ENCODE data around the gene GSTO1.

Gene GSTO1

GRCh38 chr10:104301907-104302690 lies 47.4 kb downstream of the GSTO1 start:
- in situ Hi-C loops (cut with MboI; ENCODE audit: low sequenced_read_pairs): no loop called here

GRCh38 chr10:104303594-104304355 lies 49.1 kb downstream of the GSTO1 start:
- in situ Hi-C loops (cut with MboI; ENCODE audit: low sequenced_read_pairs): no loop called here

GRCh38 chr10:104304356-104304745 lies 49.7 kb downstream of the GSTO1 start:
- in situ Hi-C loops (cut with MboI; ENCODE audit: low sequenced_read_pairs): no loop called here

- in situ Hi-C loops (cut with MboI; ENCODE audit: low sequenced_read_pairs): no loop called here
These were observed 50.2 kb downstream of the GSTO1 start for GRCh38 chr10:104304927-104305326.

DNA sequence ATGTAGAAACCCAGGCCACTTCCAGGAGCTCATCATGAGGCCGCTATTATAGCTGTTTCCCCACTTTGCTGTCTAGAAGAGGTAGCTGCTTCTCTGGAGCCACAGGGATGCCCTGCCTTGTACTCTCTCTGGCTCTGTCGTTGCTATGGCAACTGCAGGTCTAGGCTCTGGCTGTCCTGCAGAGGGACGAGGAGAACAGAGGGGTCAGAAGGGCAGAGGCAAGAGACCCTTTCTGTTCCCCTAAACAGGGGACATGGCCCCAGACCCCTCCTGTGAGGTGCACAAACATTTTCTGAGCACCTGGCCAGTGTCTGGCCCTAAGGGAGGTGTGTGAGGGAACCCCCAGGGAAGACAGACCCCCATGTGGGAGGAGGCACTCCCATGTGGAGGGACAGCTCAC lies 52.2 kb downstream of the GSTO1 start:
- in situ Hi-C loops (cut with MboI; ENCODE audit: low sequenced_read_pairs): no loop called here

GRCh38 chr10:104307576-104308438 lies 53.1 kb downstream of the GSTO1 start:
- in situ Hi-C loops (cut with MboI; ENCODE audit: low sequenced_read_pairs): no loop called here

DNA sequence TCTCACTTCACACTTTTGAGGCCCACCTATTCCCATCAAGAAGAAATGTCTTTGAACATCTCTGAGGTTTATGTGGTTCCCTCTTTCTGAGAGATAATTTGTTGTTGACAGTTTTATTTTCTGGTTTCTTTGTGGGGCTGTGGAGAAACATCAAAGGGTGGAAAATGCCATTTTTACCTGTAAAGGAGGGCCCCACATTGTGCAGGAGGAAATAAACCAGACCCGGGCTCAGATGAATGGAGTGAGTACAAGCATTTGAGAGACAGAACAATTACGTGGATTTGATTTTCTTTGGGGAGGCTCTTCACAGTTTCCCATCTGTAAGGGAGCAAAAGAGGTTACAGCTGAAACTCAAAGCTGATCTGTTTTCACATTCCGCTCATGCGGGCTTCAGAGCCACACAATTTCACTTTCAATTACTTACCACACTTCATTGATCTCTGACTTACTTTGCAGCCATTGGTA lies 53.8 kb downstream of the GSTO1 start:
- in situ Hi-C loops (cut with MboI; ENCODE audit: low sequenced_read_pairs): no loop called here

DNA sequence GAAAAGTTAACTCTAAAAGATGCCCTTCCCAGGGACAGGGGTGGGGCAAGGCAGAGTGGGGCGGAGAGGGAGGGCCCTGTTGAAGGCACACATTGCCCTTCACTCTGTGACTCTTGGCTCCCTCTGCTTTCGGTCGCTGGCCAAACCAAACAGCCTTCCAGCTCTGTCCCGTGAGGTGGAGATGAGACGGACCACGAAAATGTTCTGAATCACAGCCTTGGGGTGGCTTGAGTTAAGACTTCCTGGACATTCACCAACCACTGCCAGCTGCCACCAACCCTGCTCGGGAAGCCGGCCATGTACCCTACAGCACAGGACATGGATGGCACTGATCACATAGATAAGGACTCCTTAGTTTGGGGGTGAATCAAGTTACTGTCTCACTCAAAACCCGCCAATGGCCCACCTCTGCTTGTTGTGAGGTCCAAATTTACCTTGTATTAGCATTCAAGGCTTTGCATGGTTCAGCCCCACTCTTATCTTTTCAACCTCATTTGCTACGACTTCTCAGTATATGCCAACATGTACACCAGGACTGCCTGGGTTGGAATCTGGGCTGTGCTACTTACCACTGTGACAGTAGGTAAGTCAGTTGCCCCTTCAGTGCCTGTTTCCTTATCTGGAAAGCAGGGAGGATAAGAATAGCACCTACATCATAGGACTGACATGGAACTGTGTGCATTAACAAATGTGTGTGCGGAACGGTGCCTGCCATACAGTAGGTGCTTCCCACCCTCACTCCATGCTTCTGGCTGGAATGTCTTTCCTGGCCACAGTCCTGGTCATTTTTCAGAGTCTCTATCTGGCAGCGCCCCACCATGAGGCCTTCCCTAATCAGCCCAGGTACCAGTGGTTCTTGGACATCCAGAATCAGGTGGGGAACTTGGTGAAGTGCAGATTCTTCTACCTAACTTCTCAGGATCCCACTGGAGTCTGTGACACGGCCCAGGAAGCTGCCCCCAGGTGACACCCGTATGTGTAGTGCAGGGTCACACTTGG lies 55.6 kb downstream of the GSTO1 start:
- in situ Hi-C loops (cut with MboI; ENCODE audit: low sequenced_read_pairs): no loop called here

- in situ Hi-C loops (cut with MboI; ENCODE audit: low sequenced_read_pairs): no loop called here
These were observed 56.6 kb downstream of the GSTO1 start for GRCh38 chr10:104311184-104311720.

DNA sequence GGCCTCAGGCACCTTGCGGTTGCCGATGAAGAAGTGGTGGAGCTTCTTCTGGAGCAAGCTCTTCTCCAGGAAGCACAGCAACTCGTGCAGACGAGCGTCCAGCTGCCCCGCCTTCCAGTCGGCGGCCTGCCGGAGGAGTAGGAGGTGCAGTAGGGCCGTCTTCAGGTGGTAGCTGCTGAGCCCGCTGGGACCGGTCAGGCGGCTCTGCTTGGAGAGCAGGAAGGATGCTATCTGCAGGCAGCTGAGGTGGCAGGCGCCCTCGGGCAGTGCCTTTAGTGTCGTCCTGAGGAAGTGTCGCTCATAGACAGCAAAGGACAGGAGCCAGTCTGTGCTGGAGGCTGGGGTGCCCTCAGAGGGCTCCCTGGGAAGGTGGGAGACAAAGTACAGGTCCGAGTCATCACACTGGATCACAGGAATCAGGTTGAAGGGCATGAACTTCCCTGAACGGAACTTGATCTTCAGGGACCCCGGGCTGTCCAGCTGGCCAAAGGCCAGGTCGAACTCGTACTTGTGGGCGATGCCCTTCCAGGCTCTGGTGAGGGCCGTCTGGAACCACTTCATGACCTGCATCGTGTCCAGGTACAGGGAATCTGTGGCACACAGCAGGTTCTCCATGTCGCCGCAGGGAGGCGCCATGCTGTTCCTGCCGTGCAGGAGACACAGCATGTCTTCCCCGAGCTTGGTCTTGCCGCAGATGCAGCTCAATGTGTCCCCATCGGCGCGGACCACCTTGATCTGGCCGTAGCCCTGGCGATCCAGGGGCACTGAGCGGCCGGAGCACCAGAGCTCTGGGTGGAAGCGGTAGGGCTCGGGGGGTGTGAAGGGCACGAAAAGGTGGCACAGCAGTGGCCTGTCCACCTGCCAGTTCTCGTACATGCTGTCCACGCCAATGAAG lies 60.1 kb downstream of the GSTO1 start:
- in situ Hi-C loops (cut with MboI; ENCODE audit: low sequenced_read_pairs): no loop called here

- in situ Hi-C loops (cut with MboI; ENCODE audit: low sequenced_read_pairs): no loop called here
These were observed 60.8 kb downstream of the GSTO1 start for GRCh38 chr10:104315486-104315921.

DNA sequence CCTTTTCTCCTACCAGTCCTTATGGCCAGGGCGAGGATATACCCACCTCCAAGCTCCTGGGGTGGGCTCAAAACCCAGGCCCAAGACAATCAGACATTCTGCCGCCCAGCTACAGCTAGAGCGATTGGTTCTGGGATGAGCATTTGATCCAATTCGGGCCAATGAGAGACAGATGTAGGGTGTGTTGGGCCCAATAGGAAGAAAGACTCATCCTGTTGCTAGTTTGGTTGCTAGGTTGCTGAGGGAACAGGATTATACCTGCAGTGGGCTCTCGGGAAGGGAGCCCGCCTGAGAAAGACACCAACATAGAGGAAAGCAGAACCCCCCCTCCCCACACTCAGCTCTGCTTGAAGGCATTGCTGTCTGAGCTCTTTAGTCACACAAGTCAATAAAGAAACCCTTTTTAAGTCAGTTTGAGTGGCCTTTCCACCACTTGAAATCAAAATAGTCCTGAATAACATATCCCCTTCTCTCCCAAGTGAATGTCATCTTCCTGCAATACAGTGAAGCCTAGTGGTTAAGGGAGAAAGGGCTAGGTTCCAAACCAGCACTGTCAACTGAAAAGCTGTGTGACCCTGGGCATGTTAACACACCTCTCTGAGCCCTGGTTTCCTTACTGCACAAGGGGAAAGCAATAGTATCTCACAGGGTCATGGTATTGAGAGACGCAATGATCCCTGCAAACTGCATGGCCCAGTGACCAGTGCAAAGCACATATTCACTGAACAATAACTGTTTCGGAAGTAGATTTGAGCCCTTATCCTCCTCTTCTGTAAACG lies 61.8 kb downstream of the GSTO1 start:
- in situ Hi-C loops (cut with MboI; ENCODE audit: low sequenced_read_pairs): no loop called here
